ENCODE results near the gene BOD1L1.

DNA sequence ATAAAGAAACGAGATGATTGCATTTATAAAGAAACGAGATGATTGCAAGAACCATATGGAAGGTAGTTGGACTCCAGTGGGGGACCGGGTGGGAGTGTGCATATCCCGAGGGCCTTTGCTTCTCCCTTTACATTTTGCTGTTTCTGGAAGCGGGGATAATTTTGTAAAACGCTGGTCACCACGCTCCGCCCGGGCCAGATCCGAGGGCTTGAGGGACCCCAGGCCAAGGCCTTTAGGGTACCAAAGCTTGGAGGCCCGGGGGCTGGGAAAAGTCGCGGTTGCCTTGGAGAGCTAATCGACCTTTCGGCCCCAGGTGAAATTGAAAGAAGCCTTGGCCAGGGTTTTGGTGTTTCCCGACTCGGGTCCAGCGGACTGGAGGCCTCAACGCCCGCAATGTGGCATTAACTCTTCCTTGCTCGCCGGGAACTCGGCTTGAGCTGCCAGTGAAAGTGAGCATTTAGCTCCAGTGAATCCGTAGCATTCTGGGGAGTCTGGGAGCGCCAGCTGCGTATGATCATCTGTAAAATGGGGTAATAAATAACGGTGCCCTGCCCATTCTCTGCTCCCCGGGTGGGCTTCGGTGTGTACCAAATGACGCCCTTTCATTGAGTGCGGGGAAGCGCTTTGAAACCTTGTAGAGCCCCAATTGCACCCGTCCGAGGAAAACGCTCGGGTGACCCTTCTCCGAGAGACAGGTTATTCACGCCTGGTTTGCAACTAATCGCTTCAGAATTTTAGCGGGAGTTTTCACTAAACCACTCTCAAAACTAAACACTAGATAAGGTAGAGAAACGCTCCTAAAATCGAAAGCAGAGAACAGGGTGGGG, 87.7 kb downstream of the BOD1L1 start:
- TF ChIP-seq, protein P1, sequence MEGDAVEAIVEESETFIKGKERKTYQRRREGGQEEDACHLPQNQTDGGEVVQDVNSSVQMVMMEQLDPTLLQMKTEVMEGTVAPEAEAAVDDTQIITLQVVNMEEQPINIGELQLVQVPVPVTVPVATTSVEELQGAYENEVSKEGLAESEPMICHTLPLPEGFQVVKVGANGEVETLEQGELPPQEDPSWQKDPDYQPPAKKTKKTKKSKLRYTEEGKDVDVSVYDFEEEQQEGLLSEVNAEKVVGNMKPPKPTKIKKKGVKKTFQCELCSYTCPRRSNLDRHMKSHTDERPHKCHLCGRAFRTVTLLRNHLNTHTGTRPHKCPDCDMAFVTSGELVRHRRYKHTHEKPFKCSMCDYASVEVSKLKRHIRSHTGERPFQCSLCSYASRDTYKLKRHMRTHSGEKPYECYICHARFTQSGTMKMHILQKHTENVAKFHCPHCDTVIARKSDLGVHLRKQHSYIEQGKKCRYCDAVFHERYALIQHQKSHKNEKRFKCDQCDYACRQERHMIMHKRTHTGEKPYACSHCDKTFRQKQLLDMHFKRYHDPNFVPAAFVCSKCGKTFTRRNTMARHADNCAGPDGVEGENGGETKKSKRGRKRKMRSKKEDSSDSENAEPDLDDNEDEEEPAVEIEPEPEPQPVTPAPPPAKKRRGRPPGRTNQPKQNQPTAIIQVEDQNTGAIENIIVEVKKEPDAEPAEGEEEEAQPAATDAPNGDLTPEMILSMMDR (IDR thresholded peaks at IDR 0.05), result no peak
- no peak for TF ChIP-seq EZH2 (IDR thresholded peaks at IDR 0.05; ENCODE audit: borderline replicate concordance, insufficient read depth, low read depth, low read length, poor library complexity, severe bottlenecking)

Measured in B cell (primary cell).